Thyroid gland (tissue), 4 donors: ENCODE data around the gene IGDCC3.

Source experiments
- CTCF ChIP-seq, 6 experiments: fragments of 200-600 bp in 3 of 6; fragments of 450-650 bp in 3 of 6; sonication (generic) in 3 of 6; IDR thresholded peaks; one replicate each; pipeline ENCODE4 v1.5.1; 2016 to 2019; ENCODE audit warnings: antibody characterized with exemption in 6 of 6, mild to moderate bottlenecking in 2 of 6, inconsistent platforms in 1 of 6, moderate library complexity in 1 of 6
- POLR2A ChIP-seq, 2 donors: fragments of 450-650 bp; IDR thresholded peaks; one replicate each; pipeline ENCODE4 v1.6.1; 2017; ENCODE audit warnings: antibody characterized with exemption in 2 of 2, mild to moderate bottlenecking in 2 of 2, moderate library complexity in 1 of 2

GRCh38 chr15:65369212-65369547 lies 8.6 kb downstream of the IGDCC3 start:
- TF ChIP-seq CTCF (IDR thresholded peaks at IDR 0.05) (no peak), POLR2A (IDR thresholded peaks at IDR 0.05) (no peak)
